Memory B cell (primary cell): ENCODE data around the gene VPS37D.
"Not testable (repeated sequence)": the region's sequence is repeated elsewhere in the genome, so short reads cannot be mapped to it uniquely, and the experiment has no call there.

Source experiments
- ATAC-seq: fragments of 150-1000 bp; cut with Tn5 transposase; 2 replicates; pipeline ENCODE4 v1.10.0; 2021; ENCODE audit warnings: low read depth, mild to moderate bottlenecking, moderate library complexity
- DNase-seq, 2 donors: peaks; one replicate each; pipeline ENCODE4 v3.0.0; 2022; ENCODE audit warnings: low spot score in 2 of 2
- H3K27ac Mint-ChIP-seq: one replicate; pipeline ENCODE4 v1.8.0; 2022; ENCODE audit warnings: mild to moderate bottlenecking, moderate library complexity, mixed read lengths
- H3K27me3 Mint-ChIP-seq: one replicate; pipeline ENCODE4 v1.8.0; 2022; ENCODE audit warnings: mixed read lengths
- H3K36me3 Mint-ChIP-seq: one replicate; pipeline ENCODE4 v1.8.0; 2022; ENCODE audit warnings: mild to moderate bottlenecking, mixed read lengths
- H3K4me1 Mint-ChIP-seq: one replicate; pipeline ENCODE4 v1.8.0; 2022; ENCODE audit warnings: mixed read lengths
- H3K4me3 Mint-ChIP-seq: one replicate; pipeline ENCODE4 v1.8.0; 2022; ENCODE audit warnings: mild to moderate bottlenecking, moderate library complexity, mixed read lengths
- H3K9me3 Mint-ChIP-seq: one replicate; pipeline ENCODE4 v1.8.0; 2022; ENCODE audit warnings: mixed read lengths

The VPS37D gene

GRCh38 chr7:73701357-73701995 is 33.8 kb downstream of the VPS37D start:
- no peak overlapping the region for H3K27ac Mint-ChIP-seq
- no peak overlapping the region for H3K4me3 Mint-ChIP-seq
- peaks cover 17% of the 10 kb centered on the region for H3K36me3 Mint-ChIP-seq
- ATAC-seq (no peak), DNase-seq (no peak)
- no peaks in the 10 kb centered on the region for H3K27me3 Mint-ChIP-seq
- H3K9me3 Mint-ChIP-seq: no peaks in the 10 kb centered on the region
- H3K4me1 Mint-ChIP-seq: peaks cover 8% of the 10 kb centered on the region

DNA sequence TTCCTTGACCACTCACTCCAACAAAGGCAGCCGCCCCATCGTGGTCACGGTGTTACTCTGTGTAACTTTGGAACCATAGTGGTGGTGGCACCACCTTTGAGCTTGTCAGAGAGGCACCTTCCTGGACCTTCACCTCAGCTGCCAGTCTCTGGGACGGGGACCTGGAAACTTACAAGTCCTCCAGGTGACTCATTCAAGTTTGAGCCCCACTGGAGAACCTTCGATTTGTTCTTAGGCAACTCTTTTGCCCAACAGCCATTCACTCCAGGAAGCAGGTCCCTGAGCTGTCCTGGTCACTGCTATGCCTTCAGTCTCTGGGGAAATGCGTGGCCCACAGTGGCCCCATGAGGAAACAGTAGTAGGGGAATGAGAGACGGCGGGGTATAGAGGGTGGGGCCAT is 34.6 kb downstream of the VPS37D start:
- DNase-seq (no peak), ATAC-seq (no peak)
- Mint-ChIP-seq H3K9me3 (no peaks in the 10 kb centered on the region), H3K27ac (no peak overlapping the region), H3K27me3 (peaks cover 1% of the 10 kb centered on the region), H3K36me3 (peaks cover 10% of the 10 kb centered on the region), H3K4me3 (peak overlapping the region; percentile 18), H3K4me1 (peaks cover 15% of the 10 kb centered on the region)

- H3K36me3 Mint-ChIP-seq: peaks cover 7% of the 10 kb centered on the region
- H3K27me3 Mint-ChIP-seq: peaks cover 1% of the 10 kb centered on the region
- ATAC-seq: no peak
These were observed 35.0 kb downstream of the VPS37D start for GRCh38 chr7:73702665-73703064.

DNA sequence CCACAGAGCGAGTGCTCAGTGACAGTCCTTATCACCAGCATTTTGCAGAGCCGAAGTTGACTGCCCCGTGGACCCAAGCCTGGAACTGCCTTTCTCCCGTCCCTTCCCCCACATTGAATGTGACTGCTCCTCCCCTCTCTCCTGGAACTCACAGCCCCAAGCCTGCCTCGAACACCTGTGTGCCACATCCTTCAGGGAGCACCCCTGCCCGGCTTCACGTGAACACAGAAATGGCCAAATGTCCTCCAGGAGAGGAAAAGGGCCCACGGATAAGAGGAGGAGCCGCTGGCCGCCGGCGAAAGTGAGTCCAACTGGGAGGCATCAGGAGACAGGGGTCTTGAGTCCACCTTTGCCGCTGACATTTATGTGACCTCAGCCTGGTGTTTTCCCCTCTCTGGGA is 35.6 kb downstream of the VPS37D start:
- peak overlapping the region; percentile 44 for H3K4me3 Mint-ChIP-seq
- H3K36me3 Mint-ChIP-seq: peaks cover 6% of the 10 kb centered on the region
- H3K27ac Mint-ChIP-seq: no peak overlapping the region
- H3K4me1 Mint-ChIP-seq: peaks cover 17% of the 10 kb centered on the region
- DNase-seq (no peak), ATAC-seq (no peak)
- no peaks in the 10 kb centered on the region for H3K9me3 Mint-ChIP-seq
- H3K27me3 Mint-ChIP-seq: peaks cover 1% of the 10 kb centered on the region

More at GRCh38 chr7:73702665-73703064, 35.0 kb downstream of the VPS37D start:
- no peak overlapping the region for H3K27ac Mint-ChIP-seq
- no peaks in the 10 kb centered on the region for H3K9me3 Mint-ChIP-seq
- H3K4me1 Mint-ChIP-seq: peaks cover 17% of the 10 kb centered on the region
- peak overlapping the region; percentile 18 for H3K4me3 Mint-ChIP-seq
- no peak for DNase-seq

DNA sequence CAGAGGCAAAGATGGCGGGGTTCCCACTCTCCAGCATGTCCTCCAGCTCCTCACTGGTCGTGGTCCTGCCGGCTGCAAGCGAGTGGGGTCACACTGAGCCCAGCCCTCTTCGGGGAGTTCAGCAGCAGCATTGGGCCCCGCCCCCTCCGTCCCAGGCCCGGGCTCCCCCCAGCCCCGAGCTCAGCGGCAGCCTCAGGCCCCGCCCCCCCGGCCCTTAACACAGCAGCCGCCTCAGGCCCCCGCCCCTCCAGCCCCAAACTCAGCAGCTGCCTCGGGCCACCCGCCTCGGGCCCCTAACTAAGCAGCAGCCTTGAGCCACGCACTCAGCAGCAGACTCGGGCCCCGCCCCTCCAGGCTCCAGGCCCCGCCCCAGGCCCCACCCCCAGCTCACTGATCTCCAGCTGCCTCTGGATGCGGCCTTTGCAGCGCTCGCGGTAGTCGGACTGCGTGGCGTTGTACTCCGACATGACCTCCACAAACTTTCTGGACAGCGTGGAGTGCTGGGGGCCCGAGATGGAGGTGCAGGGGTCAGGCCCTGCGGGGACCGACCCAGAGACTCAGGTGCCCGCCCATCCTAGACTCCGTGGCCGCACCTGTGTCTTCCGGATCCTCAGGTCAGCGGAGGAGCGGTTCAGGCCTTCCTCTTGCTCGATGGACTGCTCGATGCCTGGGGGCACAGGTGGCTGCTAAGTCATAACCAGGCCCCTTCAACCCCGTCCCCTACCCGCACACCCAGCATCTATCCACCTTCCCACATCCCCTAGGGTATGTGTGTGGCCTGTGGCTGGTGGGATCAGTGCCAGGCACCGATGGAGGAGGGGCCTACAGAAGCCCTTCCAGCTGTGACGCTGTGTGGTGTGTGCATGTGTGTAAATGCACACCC is 36.4 kb downstream of the VPS37D start:
- no peak for DNase-seq
- H3K4me3 Mint-ChIP-seq: peak overlapping the region; percentile 59
- H3K4me1 Mint-ChIP-seq: peaks cover 17% of the 10 kb centered on the region
- no peaks in the 10 kb centered on the region for H3K36me3 Mint-ChIP-seq
- peaks cover 1% of the 10 kb centered on the region for H3K27me3 Mint-ChIP-seq
- peak; percentile 63 for ATAC-seq
- no peak overlapping the region for H3K27ac Mint-ChIP-seq
- no peaks in the 10 kb centered on the region for H3K9me3 Mint-ChIP-seq

DNA sequence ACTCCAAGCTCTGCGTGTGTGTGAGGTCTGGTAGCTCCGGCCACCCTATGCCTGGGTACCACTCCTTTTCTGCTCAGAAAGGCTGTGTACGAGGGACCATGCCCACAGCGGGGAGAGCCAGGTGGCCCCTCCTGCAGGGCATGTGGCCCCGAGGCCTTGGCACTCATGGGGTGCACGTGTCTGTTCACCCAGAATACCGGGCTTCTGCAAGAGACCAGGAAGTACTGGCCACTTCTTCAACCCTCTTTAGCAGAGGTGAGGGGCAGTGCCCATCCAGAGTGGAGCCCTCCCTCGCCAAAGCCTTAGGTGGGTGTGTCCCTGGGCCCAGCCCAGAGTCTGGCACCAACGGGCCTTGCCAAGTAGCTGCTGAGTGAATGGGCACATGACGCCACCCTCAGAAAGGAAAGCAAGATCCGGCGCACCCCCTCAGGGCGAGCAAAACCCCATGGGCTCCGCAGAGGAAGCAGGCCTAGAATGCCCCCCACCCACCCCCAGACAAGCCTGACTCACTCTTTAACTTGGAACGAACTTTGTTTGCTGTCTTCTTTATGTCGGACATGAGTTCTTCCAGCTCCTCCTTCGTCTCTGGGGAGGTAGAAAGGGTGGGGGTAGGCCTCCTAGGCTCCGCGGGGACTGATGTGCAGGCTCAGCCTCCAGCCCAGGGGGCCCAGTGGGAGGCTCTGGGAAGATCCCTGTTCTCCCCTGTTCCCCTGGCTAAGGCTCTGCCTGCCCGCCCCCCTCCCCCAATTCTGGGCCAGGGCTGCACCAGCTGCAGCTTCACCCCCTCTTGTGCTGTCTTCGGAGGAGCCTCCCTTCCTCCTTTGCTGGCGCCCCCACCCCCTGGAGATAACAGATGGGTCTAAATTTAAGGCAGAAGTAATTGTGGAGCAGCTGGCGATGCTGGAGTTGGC is 37.3 kb downstream of the VPS37D start:
- Mint-ChIP-seq H3K27me3 (peaks cover 1% of the 10 kb centered on the region), H3K4me3 (no peak overlapping the region), H3K9me3 (no peaks in the 10 kb centered on the region), H3K36me3 (no peaks in the 10 kb centered on the region), H3K4me1 (peaks cover 17% of the 10 kb centered on the region), H3K27ac (no peak overlapping the region)
- DNase-seq (no peak), ATAC-seq (no peak)

GRCh38 chr7:73705551-73705920 is 37.9 kb downstream of the VPS37D start:
- Mint-ChIP-seq H3K9me3 (no peaks in the 10 kb centered on the region), H3K27ac (no peak overlapping the region), H3K36me3 (no peaks in the 10 kb centered on the region), H3K27me3 (peaks cover 1% of the 10 kb centered on the region), H3K4me3 (no peak overlapping the region), H3K4me1 (peaks cover 17% of the 10 kb centered on the region)
- no peak for ATAC-seq
- no peak for DNase-seq

DNA sequence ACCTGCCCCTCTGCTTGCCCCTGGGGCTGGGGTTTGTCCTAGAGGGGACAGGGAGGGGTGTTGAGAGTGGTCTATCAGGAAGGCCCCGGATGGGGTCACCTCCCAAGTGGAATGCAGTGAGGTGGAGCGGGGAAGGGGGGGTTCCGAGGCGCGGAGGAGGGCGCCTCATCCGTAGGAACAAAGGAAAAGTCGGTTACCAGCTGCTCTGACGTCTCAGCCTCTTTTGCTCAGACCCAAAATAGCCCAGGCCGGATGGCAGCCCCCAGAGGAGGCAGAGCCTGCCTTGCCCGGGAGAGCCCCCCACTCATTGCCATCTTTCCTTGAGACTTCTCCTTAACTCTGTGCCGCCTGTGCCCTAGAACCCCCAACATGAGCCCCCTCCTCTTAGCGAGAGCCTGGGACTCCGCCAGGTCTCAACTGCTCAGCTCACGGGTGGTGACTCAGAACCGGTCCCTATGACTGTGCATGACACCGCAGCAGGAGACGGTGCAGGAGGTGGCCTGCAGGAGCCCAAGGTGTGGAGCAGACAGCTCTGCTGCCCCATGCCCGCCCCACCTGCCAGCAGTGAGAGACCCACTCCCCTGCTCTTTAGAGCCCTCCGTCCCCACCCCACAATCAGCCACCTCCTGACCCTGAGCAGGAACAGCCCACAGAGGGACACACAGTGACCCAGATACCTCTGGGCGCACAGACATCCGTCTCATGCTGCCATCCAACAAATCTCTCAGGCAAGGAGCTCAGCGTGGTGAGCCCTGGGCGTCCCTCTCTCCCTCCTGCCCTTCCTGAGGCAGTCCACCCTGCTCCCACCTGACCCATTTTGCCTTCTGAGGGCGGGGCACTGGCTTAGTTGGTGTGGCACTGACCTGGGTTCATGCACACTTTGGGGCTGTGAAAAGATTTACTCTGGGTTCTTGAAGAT is 38.8 kb downstream of the VPS37D start:
- peaks cover 1% of the 10 kb centered on the region for H3K27me3 Mint-ChIP-seq
- peak overlapping the region; percentile 41 for H3K4me3 Mint-ChIP-seq
- ATAC-seq (no peak), DNase-seq (no peak)
- no peaks in the 10 kb centered on the region for H3K9me3 Mint-ChIP-seq
- peaks cover 17% of the 10 kb centered on the region for H3K4me1 Mint-ChIP-seq
- no peaks in the 10 kb centered on the region for H3K36me3 Mint-ChIP-seq
- H3K27ac Mint-ChIP-seq: no peak overlapping the region

- ATAC-seq: peak; percentile 72
- Mint-ChIP-seq H3K4me3 (peak overlapping the region; percentile 41), H3K9me3 (no peaks in the 10 kb centered on the region), H3K36me3 (no peaks in the 10 kb centered on the region), H3K4me1 (peaks cover 17% of the 10 kb centered on the region), H3K27ac (no peak overlapping the region), H3K27me3 (peaks cover 5% of the 10 kb centered on the region)
- DNase-seq: peak; percentile 38 to 39
These were observed 39.5 kb downstream of the VPS37D start for GRCh38 chr7:73707045-73707631.

GRCh38 chr7:73708961-73709549 is 41.4 kb downstream of the VPS37D start:
- Mint-ChIP-seq H3K9me3 (no peaks in the 10 kb centered on the region), H3K27ac (no peak overlapping the region), H3K4me1 (peaks cover 13% of the 10 kb centered on the region), H3K36me3 (no peaks in the 10 kb centered on the region), H3K4me3 (no peak overlapping the region), H3K27me3 (peaks cover 13% of the 10 kb centered on the region)
- no peak for DNase-seq
- ATAC-seq: no peak

- Mint-ChIP-seq H3K9me3 (no peaks in the 10 kb centered on the region), H3K4me1 (peaks cover 8% of the 10 kb centered on the region), H3K4me3 (no peak overlapping the region), H3K27ac (no peak overlapping the region), H3K36me3 (no peaks in the 10 kb centered on the region), H3K27me3 (peaks cover 16% of the 10 kb centered on the region)
- ATAC-seq (no peak), DNase-seq (no peak)
These were observed 45.1 kb downstream of the VPS37D start for GRCh38 chr7:73712773-73713172.

GRCh38 chr7:73713319-73713718 is 45.7 kb downstream of the VPS37D start:
- peaks cover 19% of the 10 kb centered on the region for H3K27me3 Mint-ChIP-seq
- not testable (repeated sequence) for H3K9me3 Mint-ChIP-seq, DNase-seq, ATAC-seq, H3K4me3 Mint-ChIP-seq, H3K36me3 Mint-ChIP-seq, H3K27ac Mint-ChIP-seq
- H3K4me1 Mint-ChIP-seq: peaks cover 13% of the 10 kb centered on the region
